Medulla oblongata (tissue), 1 donor: Measurements from ENCODE around the gene PAIP2.
A peak's percentile ranks its signal among the peaks of the same experiment; 100 is the strongest.

Source experiments
- DNase-seq: peaks from one replicate; pipeline ENCODE4 v3.0.0-alpha.2; 2015; ENCODE audit errors: extremely low spot score

The PAIP2 gene

GRCh38 chr5:139410121-139410992 is 68.7 kb downstream of the PAIP2 start:
- DNase-seq, result no peak

- no peak for DNase-seq
Observed at GRCh38 chr5:139410993-139411828, 69.6 kb downstream of the PAIP2 start.

GRCh38 chr5:139413153-139413552 is 71.5 kb downstream of the PAIP2 start:
- no peak for DNase-seq

GRCh38 chr5:139413963-139414362 is 72.3 kb downstream of the PAIP2 start:
- DNase-seq, result no peak

- DNase-seq, result peak; percentile 53
Observed at GRCh38 chr5:139414581-139415130, 73.0 kb downstream of the PAIP2 start.

GRCh38 chr5:139415221-139415861 is 73.7 kb downstream of the PAIP2 start:
- DNase-seq, result peak; percentile 93

GRCh38 chr5:139415869-139416268 is 74.2 kb downstream of the PAIP2 start:
- DNase-seq, result no peak

GRCh38 chr5:139416651-139417050 is 75.0 kb downstream of the PAIP2 start:
- no peak for DNase-seq

- peak; percentile 68 for DNase-seq
Observed at GRCh38 chr5:139417214-139417613, 75.6 kb downstream of the PAIP2 start.

- DNase-seq, result no peak
Observed at GRCh38 chr5:139418793-139419192, 77.1 kb downstream of the PAIP2 start.
